Right lung (tissue), 5 donors: ENCODE measurements around the gene TMEM259. TPM values are rescaled to one million over a fixed set of nuclear protein-coding genes. Genes with fewer than 3 reads are reported as not detected.
"Not testable (repeated sequence)": the region's sequence is repeated elsewhere in the genome, so short reads cannot be mapped to it uniquely, and the experiment has no call there.

ENCODE experiments used
- DNase-seq, 2 donors: peaks; one replicate each; pipeline ENCODE4 v3.0.0-alpha.2; 2013
- polyA plus RNA-seq, 5 donors: library from polyadenylated mRNA; unstranded; fragments of 120-200 nt; gene quantifications; one replicate each; pipeline versions ENCODE4 v1.2.1 to v1.2.3, GENCODE V29; 2013; ENCODE audit warnings: inconsistent platforms in 1 of 5, low replicate concordance in 1 of 5; ENCODE audit not compliant: insufficient read length in 5 of 5, insufficient read depth in 1 of 5

The TMEM259 gene
- polyA plus RNA-seq, 5 donors: 70.9 to 132 (median 98.4) TPM

DNA sequence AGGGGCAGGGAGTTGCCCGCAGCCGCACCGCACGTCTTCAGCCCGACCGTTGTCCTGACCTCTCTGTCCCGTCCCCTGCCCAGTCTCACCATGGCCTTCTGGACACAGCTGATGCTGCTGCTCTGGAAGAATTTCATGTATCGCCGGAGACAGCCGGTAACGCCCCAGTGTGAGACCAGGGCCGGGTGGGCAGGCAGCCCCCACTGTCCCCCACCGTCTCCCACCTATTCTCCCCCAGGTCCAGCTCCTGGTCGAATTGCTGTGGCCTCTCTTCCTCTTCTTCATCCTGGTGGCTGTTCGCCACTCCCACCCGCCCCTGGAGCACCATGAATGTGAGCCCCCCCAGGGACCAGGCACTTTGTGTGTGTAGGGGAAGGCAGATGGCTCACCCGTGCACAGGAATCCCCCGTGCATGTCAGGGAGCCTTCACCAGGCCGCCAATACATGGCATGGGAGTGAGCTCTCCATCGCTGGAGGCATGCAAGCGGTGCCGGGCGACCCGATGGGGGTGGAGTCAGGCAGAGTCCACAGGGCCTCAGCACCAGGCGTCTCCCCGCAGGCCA lies 20.4 kb upstream of the TMEM259 start:
- no peak for DNase-seq

DNA sequence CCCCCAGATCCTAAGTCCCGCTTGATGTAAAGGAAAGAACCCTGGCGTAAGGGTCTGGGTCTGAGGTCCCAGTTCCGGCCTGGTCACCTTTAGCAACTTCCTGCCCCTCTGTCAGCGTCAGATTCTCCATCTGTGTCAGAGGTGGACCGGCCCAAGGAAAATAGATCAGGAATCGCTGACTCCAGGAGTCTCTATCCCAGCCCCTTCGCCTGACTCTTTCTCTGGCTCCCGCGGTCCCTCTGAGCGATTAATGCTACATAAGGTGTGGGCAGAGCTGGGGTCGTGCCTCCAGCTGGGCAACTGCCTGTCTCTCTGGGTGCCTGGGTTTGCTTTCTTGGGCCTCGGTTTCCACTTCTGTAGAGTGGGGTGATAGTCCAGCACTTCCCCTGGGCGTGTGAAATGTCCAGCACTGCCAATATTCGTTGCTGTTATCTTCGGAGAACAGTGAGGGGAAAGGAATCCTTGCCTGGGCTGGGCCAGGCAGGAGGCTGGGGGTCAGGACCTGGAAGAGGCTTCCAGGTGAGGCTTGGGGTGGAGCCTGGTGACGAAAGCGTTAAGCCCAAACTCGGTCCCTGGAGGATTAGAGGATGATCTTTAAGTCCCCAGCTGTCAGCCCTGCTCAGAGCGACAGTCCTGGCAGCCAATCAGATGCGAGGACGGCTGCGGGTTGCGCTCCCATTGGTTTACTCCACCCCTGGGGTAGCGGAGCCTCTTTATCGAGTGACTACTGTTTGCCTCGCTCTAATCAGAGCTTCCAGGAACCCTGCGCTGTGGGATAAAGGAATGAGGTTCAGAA lies 19.8 kb upstream of the TMEM259 start:
- DNase-seq: peak; percentile 80 to 82

DNA sequence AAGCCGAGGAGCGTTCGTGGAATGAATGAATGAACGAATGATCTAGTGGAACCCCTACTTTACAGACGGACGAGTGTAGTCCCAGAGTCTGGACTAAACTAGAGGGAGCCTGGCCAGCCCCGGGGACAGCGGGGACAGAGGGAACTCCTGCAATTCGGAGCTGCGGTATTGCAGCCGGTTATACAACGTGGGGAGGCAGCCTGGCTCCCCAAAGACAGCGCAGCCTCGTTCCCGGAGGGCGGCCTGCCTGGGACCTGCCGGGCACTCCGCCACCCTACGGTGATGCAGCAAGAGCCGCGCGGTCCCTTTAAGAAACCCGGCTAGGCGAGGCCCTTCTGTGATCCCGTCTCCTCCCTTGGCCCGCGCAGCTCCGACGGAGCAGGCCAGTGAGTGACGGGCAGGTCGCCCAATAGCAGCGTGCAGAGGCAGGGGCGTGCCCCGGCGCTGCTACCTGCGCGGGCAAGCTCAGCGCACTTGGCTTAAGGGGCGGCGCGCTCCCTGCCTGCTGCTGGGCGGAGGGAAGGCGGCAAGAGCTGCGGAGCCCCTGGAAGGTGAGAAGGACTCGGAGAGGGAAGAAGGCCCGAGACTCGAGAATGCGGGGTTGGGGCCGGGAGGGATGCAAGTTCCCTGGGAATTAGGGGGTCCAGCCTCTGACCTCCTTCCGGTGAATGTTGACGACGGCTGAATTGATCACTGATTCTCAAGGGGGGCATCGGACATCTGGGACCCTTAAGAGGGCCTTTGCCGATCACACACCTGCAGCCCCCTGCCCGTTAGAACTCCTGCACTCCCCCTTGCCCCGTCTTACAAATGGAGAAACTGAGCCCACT lies 18.9 kb upstream of the TMEM259 start, which contains the start of gene ABCA7:
ABCA7 (plus strand) TSS at position 462 of the 830 bp plus-strand sequence. CDS start 1,255 bp downstream, outside the sequence.
- peak; percentile 96 for DNase-seq

DNA sequence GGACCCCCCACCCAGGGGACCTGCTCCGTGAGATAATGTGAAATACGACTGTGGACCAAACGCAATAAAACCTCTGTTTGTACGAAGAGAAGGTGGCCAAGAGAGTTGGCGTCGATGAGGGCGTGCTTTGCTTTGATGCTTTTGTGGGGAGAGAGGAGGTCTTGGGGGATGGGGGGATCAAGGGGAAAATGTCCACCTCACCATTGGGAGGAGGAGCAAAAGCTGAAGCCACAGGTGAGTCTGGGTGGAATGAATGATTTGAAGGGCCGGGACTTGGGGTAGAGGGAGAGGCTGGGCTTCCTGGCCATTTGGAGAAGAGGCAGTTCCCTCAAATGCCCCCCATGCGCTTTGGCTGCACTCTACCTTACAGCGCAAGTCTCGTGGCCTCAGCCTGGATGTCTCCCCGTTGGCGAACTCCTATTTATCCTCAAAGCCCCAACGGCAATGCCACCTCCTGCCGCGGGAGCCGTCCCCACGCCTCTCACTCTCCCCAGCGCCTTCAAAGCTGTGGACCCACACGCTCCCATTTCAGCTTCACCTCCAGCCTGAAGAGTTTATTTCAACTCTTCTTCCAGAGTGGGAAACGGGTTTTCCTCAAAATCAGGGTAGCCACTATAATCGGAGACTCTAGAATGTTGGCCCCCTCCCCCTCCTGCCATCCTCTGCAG lies 18.2 kb upstream of the TMEM259 start:
- DNase-seq: no peak

DNA sequence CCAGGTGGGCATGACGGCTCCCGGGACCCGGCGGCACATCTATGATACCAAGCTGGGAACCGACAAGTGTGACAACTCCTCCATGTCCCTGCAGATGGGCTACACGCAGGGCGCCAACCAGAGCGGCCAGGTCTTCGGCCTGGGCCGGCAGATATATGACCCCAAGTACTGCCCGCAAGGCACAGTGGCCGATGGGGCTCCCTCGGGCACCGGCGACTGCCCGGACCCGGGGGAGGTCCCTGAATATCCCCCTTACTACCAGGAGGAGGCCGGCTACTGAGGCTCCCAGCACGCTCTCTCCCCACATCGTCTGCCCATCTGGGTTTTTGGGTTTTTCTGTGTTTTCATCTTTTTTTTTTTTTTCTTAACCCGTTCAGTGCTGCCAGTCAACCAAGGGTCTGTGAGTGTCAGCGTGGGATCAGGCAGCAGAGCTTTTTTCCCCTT lies 16.7 kb upstream of the TMEM259 start:
- DNase-seq: no peak

DNA sequence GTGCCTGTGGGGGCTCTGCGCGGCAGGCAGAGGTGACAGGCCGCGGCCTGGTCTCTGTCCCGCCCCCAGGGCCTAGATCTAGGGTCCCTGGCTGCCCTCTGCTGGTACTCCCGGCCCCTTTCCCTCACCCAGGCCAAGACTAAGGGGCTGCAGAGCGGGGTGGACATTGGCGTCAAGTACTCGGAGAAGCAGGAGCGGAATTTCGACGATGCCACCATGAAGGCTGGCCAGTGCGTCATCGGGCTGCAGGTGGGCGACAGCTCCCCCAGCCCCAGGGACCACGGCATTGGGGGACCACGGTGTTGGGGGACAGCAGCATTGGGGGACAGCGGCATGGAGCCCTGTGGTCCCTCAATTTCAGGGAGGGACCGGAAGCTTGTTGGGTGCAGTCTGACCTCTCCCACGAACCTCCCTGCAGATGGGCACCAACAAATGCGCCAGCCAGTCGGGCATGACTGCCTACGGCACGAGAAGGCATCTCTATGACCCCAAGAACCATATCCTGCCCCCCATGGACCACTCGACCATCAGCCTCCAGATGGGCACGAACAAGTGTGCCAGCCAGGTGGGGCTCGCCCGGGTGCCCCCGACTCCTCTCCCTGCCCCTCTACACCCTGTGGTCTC lies 15.2 kb upstream of the TMEM259 start:
- DNase-seq: no peak

DNA sequence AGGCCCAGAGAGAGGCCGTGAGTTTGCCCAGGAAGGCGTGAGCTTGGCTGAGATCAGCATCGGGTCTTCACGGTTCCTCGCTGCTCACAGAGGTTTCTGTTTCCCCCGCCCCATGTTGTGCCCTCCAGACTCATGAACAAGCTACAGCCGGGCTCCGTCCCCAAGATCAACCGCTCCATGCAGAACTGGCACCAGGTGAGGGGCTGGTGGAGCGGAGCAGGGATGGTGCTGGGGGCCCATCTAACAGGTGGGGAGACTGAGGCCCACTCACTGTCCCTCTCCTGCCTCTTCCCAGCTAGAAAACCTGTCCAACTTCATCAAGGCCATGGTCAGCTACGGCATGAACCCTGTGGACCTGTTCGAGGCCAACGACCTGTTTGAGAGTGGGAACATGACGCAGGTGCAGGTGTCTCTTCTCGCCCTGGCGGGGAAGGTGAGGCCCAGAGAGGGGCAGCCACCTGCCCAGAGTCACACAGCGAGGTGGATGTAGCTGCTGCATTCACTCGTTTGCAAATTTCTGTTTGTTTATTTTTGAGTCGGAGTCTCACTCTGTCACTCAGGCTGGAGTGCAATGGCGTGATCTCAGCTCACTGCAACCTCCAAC lies 11.4 kb upstream of the TMEM259 start:
- DNase-seq: no peak

DNA sequence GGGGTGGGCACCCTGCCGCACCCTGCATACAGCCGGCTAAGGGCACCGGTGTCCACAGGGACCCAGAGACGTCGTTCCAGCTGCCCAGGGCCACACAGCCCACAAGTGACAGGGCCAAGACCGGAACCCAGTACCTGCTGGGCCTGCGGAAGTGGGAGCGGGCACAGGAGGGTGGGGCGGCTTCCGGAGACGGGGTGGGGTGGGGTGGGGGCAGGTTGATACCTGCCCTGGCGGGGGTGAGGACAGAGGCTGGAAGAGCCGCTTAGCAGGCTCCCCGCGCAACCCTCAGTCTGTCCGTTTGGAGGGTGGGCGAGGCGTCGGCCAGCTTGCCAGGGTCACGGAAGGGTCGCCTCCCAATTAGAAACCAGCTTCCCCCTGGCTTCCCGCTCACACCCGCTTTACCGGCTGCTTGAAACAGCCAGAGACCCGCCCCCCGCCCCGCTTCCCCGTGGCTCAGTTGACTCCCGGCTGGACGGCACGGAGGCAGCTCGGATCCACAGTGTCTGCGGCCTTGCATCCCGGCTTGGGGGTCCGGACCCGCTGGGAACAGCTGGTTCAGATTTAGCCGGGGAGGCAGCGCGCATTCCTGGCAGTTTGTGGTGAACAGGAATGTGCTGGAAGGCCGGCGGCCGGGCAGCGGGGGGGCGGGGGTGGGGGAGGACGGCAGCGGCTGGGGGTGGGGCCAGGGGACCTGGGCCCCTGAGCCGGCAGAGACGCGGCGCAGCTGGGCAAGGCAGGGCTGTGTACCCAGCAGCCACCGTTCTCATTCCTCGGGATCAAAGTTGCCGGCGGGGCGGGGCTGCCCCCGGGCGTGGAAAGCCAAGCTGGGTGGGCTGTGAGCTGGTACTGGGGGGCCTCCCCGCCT lies 7.4 kb upstream of the TMEM259 start:
- DNase-seq: peak; percentile 87 to 89

DNA sequence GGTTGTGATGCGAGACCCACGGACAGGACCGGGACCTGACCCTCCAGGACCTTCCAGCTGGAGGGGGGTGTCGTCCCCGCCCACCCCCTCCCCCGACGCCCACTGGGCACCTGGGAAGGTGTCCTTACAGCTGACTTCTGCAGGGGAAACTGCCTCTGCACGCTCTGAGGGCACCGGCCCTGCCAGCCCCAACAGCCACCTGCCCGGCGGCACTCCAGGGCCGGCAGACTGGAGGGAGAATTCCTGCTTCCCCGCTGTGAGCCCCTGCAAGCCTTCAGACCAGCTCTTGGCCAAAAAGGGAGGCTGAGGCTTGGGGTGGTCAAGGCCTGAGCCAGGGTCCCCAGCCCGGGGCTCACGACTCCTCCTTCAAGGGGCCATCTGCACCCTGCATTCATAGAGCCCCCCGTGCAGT lies 6.7 kb upstream of the TMEM259 start:
- DNase-seq: no peak

DNA sequence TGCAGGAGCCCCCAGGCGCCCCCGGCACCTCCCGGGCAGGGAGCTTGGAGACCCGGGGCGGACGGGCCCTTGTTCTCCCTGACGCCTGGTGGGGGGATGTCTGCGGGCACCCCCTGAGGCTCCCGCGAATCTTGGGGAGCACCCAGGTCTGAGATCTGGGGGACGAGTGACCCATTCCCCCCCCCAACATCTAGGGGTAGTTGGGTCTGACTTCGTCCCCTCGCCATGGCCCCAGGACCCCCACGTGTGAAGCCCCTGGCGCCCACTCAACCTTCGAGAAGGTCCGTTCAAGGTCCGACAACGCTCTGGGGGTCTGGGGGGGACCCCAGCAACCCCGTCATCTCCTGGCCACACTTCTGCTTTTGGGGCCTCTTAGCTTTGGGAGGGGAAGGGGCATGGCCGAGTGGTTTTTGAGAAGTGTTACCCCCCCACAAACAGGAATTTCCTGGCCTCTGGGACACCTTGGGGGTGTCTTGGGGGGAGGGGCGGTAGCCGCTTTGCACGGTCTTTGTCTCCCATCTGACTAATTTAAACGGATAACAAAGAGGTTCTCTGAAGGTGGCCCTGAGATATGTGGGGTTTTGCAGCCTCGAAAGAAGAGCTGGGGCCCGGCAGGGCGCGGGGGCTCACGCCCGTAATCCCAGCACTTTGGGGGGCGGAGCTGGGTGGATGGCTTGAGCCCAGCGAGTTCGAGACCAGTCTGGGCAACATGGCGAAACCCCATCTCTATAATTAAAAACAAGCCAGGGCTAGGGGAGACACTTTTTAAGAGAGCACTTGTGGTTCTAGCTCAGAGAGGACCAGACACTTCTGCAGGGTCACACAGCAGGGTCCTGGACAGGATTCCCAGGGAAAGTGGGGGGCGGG lies 6.1 kb upstream of the TMEM259 start:
- no peak for DNase-seq

DNA sequence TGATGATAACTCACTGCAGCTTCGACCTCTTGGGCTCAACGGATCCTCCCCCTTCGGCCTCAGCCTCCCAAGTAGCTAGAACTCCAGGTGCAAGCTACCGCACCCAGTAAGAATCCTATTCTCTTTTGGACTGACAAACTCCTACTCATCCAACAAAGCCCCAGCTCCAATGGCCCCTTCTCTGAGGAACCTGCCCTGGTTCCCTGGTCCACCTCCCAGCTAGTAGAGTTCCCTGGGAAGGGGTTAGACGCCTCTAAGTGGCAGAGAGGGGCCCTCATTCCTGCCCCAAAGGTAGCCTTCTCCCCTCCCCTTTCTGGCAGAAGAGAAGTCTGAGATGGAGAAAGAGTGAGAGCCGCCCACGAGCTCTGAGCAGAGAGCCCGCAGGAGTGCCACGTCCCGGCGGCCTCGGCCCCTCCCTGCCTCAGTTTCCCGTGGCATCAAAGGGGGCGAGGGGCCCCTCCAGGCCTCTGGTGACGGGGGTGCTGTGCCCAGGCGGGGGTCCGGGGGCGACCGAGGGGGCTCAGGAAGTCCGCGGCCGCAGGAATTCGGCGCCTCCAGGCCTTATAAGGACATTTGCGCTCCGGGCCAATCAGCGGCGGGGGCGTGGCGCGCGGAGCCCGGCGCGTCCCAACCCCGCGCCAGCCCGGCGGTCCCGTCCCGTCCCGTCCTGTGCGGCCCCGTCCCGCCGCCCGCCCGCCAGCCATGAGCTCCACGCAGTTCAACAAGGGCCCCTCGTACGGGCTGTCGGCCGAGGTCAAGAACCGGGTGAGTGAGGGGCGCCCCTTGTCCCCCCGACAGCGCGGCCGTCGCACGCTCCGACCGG lies 5.2 kb upstream of the TMEM259 start, which contains the start of gene CNN2:
CNN2 (plus strand) TSS at position 649 of the 823 bp plus-strand sequence; CDS start at position 703, 54 bp downstream.
- peak; percentile 85 to 88 for DNase-seq

DNA sequence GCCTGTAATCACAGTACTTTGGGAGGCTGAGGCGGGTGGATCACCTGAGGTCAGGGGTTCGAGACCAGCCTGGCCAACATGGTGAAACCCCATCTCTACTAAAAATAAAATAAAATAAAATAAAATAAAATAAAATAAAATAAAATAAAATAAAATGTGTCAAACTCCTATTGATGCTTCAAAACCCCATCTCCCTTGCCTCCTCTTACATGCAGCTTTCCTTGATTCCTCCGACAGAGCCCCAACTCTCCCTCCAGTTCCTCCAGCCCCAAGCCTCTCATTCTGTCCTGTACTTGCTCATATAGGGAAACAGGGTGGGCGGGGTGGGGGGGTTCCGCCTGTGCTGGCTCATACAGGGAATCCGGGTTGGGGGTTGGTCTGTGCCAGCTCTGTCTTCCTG lies 4.2 kb upstream of the TMEM259 start:
- not testable (repeated sequence) for DNase-seq

DNA sequence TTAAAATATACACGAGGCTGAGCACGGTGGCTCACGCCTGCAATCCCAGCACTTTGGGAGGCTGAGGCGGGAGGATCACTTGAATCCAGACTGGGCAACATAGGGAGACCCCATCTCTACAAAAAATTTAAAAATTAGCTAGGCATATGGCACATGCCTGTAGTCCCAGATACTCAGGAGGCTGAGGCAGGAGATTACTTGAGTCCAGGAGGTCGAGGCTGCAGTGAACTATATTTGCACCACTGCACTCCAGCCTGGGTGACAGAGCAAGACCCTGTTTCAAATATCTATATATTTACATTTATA lies 2.9 kb upstream of the TMEM259 start:
- not testable (repeated sequence) for DNase-seq

DNA sequence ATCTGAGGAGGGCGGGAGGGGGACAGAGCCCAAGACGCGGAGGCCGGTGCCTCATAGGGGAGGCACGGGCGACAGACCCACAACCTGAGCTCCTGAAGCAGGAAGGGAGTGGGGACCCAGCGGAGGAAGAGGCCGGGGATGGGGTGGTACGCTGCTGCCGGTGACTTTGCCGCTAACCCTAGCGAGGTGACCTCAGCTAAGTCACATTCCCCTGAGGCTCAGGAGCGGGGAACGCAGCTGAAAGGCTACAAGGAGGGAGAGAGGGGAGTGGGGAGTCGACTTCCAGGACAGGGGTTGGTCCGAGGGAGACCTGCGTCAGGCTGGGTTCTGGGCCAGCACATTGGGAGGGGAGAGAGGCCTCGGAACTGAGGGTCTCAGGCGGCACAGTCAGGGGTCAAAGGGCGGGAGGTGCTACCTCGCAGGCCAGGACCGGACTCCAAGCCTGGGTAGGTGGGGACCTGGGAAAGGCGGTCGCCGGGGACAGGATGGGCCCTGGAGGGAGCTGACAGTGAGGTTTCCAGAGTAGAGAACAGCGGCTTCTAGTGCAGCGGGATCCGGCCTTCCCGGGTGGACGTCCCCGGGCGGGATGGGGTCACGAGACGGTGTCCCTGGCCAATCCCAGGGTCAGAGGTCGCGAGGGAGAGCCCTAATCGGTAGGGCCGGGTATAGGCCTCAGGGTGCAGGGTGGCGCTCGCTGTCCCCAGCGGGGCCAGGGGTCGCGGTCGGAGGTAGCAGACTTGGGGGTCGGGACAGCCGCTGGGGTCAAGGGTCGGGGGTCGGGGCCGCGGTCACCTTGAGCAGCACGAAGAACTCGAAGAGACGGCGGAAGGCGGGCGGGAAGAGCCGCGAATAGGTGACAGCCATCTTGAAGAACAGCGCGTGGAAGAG lies 699 bp downstream of the TMEM259 start:
- DNase-seq: no peak

DNA sequence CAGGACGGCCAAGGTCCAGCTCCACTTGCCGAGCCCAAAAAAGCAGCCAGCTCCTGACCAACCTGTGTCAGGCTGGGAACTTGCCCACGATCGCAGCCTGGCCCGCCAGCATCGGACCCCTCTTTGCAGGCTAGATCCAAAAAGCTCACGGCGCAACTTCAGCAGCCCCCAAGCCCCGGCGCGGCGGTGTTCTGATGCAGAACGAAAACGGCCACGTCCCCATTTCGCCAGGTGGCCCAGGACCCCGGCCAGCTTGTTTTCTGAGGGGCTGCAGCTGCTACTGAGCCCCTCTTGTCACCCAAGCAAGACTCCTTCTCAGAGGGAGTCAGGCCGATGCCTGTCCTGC lies 1.3 kb downstream of the TMEM259 start:
- DNase-seq: no peak

DNA sequence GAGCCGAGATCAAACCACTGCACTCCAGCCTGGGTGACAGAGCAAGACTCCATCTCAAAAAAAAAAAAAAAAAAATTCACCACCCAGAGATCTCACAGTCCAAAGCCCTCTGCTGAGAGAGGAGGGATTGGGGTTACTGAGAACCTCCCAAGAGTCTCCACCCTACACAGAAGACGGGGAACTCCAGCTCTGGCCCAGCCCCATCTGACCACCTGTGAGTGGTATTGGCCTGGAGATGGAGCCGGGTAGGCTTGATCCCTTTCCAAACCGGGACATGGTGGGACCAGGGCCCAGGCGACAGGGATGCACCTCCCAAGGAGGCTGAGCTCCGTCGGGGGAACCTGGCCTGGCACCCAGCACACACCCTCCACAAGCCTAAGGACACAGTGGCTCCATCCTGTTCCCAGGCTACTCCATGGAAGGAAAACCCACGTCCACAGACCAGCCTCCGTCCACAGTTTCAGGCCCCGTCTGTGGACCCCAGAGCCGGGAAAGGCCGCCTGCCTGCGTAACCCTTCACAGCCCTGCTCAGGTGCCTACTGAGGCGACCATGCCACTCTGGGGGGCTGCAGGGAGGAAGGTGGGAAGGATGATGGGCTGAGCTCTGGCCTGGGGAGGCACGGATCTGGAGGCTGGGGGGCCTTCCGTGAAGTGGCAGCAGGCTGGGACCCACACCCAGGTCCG lies 1.8 kb downstream of the TMEM259 start:
- DNase-seq: no peak
